ENCODE results near the gene ANXA5. TPM values are rescaled to one million over a fixed set of nuclear protein-coding genes. Genes with fewer than 3 reads are reported as not detected.

The ANXA5 gene
- total and polyA plus RNA-seq, 2 of the 4 experiments (the other 2 are of a cell fraction), result 780 to 1,448 TPM

- Histone ChIP-seq H3K4ac (ENCODE audit: low read depth, low read length) (no peak overlapping the region), H4K20me1 (ENCODE audit: insufficient read depth, low read length) (peaks cover 64% of the 10 kb centered on the region), H3K79me1 (ENCODE audit: low read depth in 1 of 2, low read length in 2 of 2) (peaks cover 16 to 55% of the 10 kb centered on the region in 2 experiments), H3K23ac (ENCODE audit: low read depth, low read length) (no peak overlapping the region), H4K91ac (ENCODE audit: insufficient read depth, low read depth, low read length) (no peak overlapping the region), H3K9ac (ENCODE audit: low read depth, low read length) (no peak overlapping the region), H2BK15ac (ENCODE audit: low read depth, low read length) (no peak overlapping the region), H3K27me3 (ENCODE audit: control insufficient read depth, insufficient read depth, low read length) (no peaks in the 10 kb centered on the region), H4K8ac (ENCODE audit: low read depth in 2 of 2, low read length in 2 of 2) (no peak overlapping the region), H2BK5ac (ENCODE audit: low read depth, low read length, poor library complexity, severe bottlenecking) (no peak overlapping the region), H3K27ac (ENCODE audit: insufficient read depth, low read length) (no peak overlapping the region), H3K56ac (ENCODE audit: extremely low read depth, insufficient read depth, low read length) (no peak overlapping the region), H2BK120ac (ENCODE audit: low read depth, low read length) (no peak overlapping the region), H3K4me1 (ENCODE audit: control insufficient read depth, insufficient read depth, low read length) (peaks cover 18% of the 10 kb centered on the region), H2AK9ac (replicated peaks; ENCODE audit: low read depth, low read length, poor library complexity) (no peak overlapping the region), H3K36me3 (ENCODE audit: control insufficient read depth, insufficient read depth, low read length) (peaks cover 44% of the 10 kb centered on the region), H3K4me3 (ENCODE audit: insufficient read depth, low read depth, low read length) (no peak overlapping the region), H3K18ac (ENCODE audit: low read depth, low read length) (no peak overlapping the region), H2BK20ac (ENCODE audit: low read depth, low read length) (no peak overlapping the region), H3K4me2 (ENCODE audit: low read depth, low read length) (no peak overlapping the region), H2AFZ (replicated peaks; ENCODE audit: low read length, poor library complexity) (no peak overlapping the region), H4K5ac (ENCODE audit: low read depth, low read length) (no peak overlapping the region), H3K9me1 (ENCODE audit: insufficient read depth, low read length) (peaks cover 6% of the 10 kb centered on the region), H3K14ac (replicated peaks; ENCODE audit: low read depth, low read length) (no peak overlapping the region), H2AK5ac (ENCODE audit: low read depth, low read length) (no peak overlapping the region), H3K9me3 (ENCODE audit: control insufficient read depth, insufficient read depth, low read length) (no peaks in the 10 kb centered on the region)
- dilution Hi-C loops (cut with HindIII; ENCODE audit: low sequenced_read_pairs, unreplicated experiment) (no loop called here), in situ Hi-C loops (cut with MboI; ENCODE audit: low sequenced_read_pairs) (loop anchor here (5.0 kb wide), 1 partner anchor 63 kb away; no protein-coding TSS in a partner anchor), intact Hi-C loops (cut with micrococcal nuclease) (no loop called here)
- no TSS peak for BruUV-seq (replicated peaks)
- ChIA-PET CTCF (no interaction called here), POLR2A (ENCODE audit: unreplicated experiment) (no interaction called here)
- TF ChIP-seq CTCF (conservative IDR thresholded peaks at IDR 0.05; ENCODE audit: low read depth, low read length), result no peak
- no peak for TF ChIP-seq SMC3 (IDR thresholded peaks at IDR 0.05; ENCODE audit: low read depth, low read length)
- TF ChIP-seq NFE2L2 (IDR thresholded peaks at IDR 0.05; ENCODE audit: low read depth, low read length), result no peak
- DNase-seq (no peak), ATAC-seq (ENCODE audit: low read depth) (no peak)
- WGBS, 2 experiments (ENCODE audit: extremely low coverage in 2 of 2, insufficient read length in 1 of 2), result no CpG with 5 or more reads among the region's 1 CpG
Observed at GRCh38 chr4:121674191-121674590, 22.6 kb downstream of the ANXA5 start.
